Activated naive CD8-positive, alpha-beta T cell treated with anti-CD3 and anti-CD28 coated beads, Interleukin-2, amount 50 U/mL, for 24 hours (primary cell): Measurements from ENCODE around the gene CALR3.
"Not testable (repeated sequence)": the region's sequence is repeated elsewhere in the genome, so short reads cannot be mapped to it uniquely, and the experiment has no call there.

Experiments used
- ATAC-seq: fragments of 150-1000 bp; cut with Tn5 transposase; one replicate; pipeline ENCODE4 v1.10.0; 2021
- DNase-seq: peaks from one replicate; pipeline ENCODE4 v3.0.0; 2021
- H3K27ac Mint-ChIP-seq: one replicate; pipeline ENCODE4 v1.8.0; 2021; ENCODE audit warnings: mild to moderate bottlenecking, mixed read lengths
- H3K27me3 Mint-ChIP-seq: one replicate; pipeline ENCODE4 v1.8.0; 2021; ENCODE audit warnings: mixed read lengths
- H3K36me3 Mint-ChIP-seq: one replicate; pipeline ENCODE4 v1.8.0; 2021; ENCODE audit warnings: low read depth, mixed read lengths
- H3K4me1 Mint-ChIP-seq: one replicate; pipeline ENCODE4 v1.8.0; 2021; ENCODE audit warnings: mixed read lengths
- H3K4me3 Mint-ChIP-seq: one replicate; pipeline ENCODE4 v1.8.0; 2021; ENCODE audit warnings: mild to moderate bottlenecking, moderate library complexity, mixed read lengths
- H3K9me3 Mint-ChIP-seq: one replicate; pipeline ENCODE4 v1.8.0; 2021; ENCODE audit warnings: mixed read lengths

Gene CALR3

GRCh38 chr19:16486476-16486875 is 9.5 kb downstream of the CALR3 start:
- not testable (repeated sequence) for ATAC-seq, H3K9me3 Mint-ChIP-seq, H3K36me3 Mint-ChIP-seq, H3K4me3 Mint-ChIP-seq, H3K4me1 Mint-ChIP-seq, DNase-seq, H3K27ac Mint-ChIP-seq, H3K27me3 Mint-ChIP-seq

- no peak for ATAC-seq
- no peaks in the 10 kb centered on the region for H3K9me3 Mint-ChIP-seq
- H3K27ac Mint-ChIP-seq = no peak overlapping the region
- no peak for DNase-seq
- no peaks in the 10 kb centered on the region for H3K4me1 Mint-ChIP-seq
- H3K36me3 Mint-ChIP-seq = no peaks in the 10 kb centered on the region
- no peaks in the 10 kb centered on the region for H3K27me3 Mint-ChIP-seq
- no peak overlapping the region for H3K4me3 Mint-ChIP-seq
Measured at GRCh38 chr19:16482745-16483144, 13.2 kb downstream of the CALR3 start.

- H3K27ac Mint-ChIP-seq = no peak overlapping the region
- H3K27me3 Mint-ChIP-seq = no peaks in the 10 kb centered on the region
- no peak for DNase-seq
- H3K4me1 Mint-ChIP-seq = no peaks in the 10 kb centered on the region
- no peaks in the 10 kb centered on the region for H3K36me3 Mint-ChIP-seq
- no peaks in the 10 kb centered on the region for H3K9me3 Mint-ChIP-seq
- H3K4me3 Mint-ChIP-seq = no peak overlapping the region
- ATAC-seq = no peak
Measured at GRCh38 chr19:16477311-16477710, 18.7 kb downstream of the CALR3 start.

GRCh38 chr19:16476401-16476800 is 19.6 kb downstream of the CALR3 start:
- no peaks in the 10 kb centered on the region for H3K9me3 Mint-ChIP-seq
- ATAC-seq (no peak), DNase-seq (no peak)
- H3K4me3 Mint-ChIP-seq = no peak overlapping the region
- no peak overlapping the region for H3K27ac Mint-ChIP-seq
- no peaks in the 10 kb centered on the region for H3K4me1 Mint-ChIP-seq
- no peaks in the 10 kb centered on the region for H3K36me3 Mint-ChIP-seq
- H3K27me3 Mint-ChIP-seq = no peaks in the 10 kb centered on the region

- no peak for DNase-seq
- Mint-ChIP-seq H3K27me3 (no peaks in the 10 kb centered on the region), H3K36me3 (no peaks in the 10 kb centered on the region), H3K4me1 (peaks cover 18% of the 10 kb centered on the region), H3K27ac (no peak overlapping the region), H3K4me3 (no peak overlapping the region), H3K9me3 (no peaks in the 10 kb centered on the region)
- ATAC-seq = no peak
Measured at GRCh38 chr19:16473875-16474392, 22.0 kb downstream of the CALR3 start.

- no peak for DNase-seq
Measured at GRCh38 chr19:16472992-16473391, 23.0 kb downstream of the CALR3 start.

GRCh38 chr19:16472559-16472899 is 23.4 kb downstream of the CALR3 start:
- H3K36me3 Mint-ChIP-seq, ATAC-seq, H3K27me3 Mint-ChIP-seq, H3K27ac Mint-ChIP-seq, DNase-seq, H3K9me3 Mint-ChIP-seq: not testable (repeated sequence)
- Mint-ChIP-seq H3K4me1 (peaks cover 24% of the 10 kb centered on the region), H3K4me3 (peak overlapping the region; percentile 77)

More at GRCh38 chr19:16472992-16473391, 23.0 kb downstream of the CALR3 start:
- no peaks in the 10 kb centered on the region for H3K36me3 Mint-ChIP-seq
- peak overlapping the region; percentile 38 for H3K4me3 Mint-ChIP-seq
- H3K27me3 Mint-ChIP-seq = no peaks in the 10 kb centered on the region
- ATAC-seq = no peak
- no peaks in the 10 kb centered on the region for H3K9me3 Mint-ChIP-seq
- no peak overlapping the region for H3K27ac Mint-ChIP-seq
- peaks cover 23% of the 10 kb centered on the region for H3K4me1 Mint-ChIP-seq

GRCh38 chr19:16470911-16471811 is 24.8 kb downstream of the CALR3 start:
- ATAC-seq (peak; percentile 21), DNase-seq (peak; percentile 36)
- H3K4me1 Mint-ChIP-seq = peaks cover 32% of the 10 kb centered on the region
- no peaks in the 10 kb centered on the region for H3K9me3 Mint-ChIP-seq
- H3K36me3 Mint-ChIP-seq = no peaks in the 10 kb centered on the region
- no peaks in the 10 kb centered on the region for H3K27me3 Mint-ChIP-seq
- H3K4me3 Mint-ChIP-seq = peak overlapping the region; percentile 90
- peak overlapping the region; percentile 74 for H3K27ac Mint-ChIP-seq

- H3K36me3 Mint-ChIP-seq = no peaks in the 10 kb centered on the region
- no peaks in the 10 kb centered on the region for H3K27me3 Mint-ChIP-seq
- DNase-seq (no peak), ATAC-seq (no peak)
- H3K4me1 Mint-ChIP-seq = peaks cover 34% of the 10 kb centered on the region
- H3K9me3 Mint-ChIP-seq = no peaks in the 10 kb centered on the region
- H3K4me3 Mint-ChIP-seq = peak overlapping the region; percentile 90
- peak overlapping the region; percentile 74 for H3K27ac Mint-ChIP-seq
Measured at GRCh38 chr19:16470541-16470910, 25.4 kb downstream of the CALR3 start.

- Mint-ChIP-seq H3K36me3 (peaks cover 2% of the 10 kb centered on the region), H3K9me3 (no peaks in the 10 kb centered on the region), H3K27ac (no peak overlapping the region), H3K4me3 (no peak overlapping the region), H3K27me3 (no peaks in the 10 kb centered on the region), H3K4me1 (peaks cover 55% of the 10 kb centered on the region)
- DNase-seq (no peak), ATAC-seq (no peak)
Measured at GRCh38 chr19:16467581-16467980, 28.4 kb downstream of the CALR3 start.

- ATAC-seq, DNase-seq, H3K27ac Mint-ChIP-seq, H3K27me3 Mint-ChIP-seq, H3K9me3 Mint-ChIP-seq, H3K4me3 Mint-ChIP-seq, H3K36me3 Mint-ChIP-seq: not testable (repeated sequence)
- H3K4me1 Mint-ChIP-seq = peaks cover 57% of the 10 kb centered on the region
Measured at GRCh38 chr19:16466802-16467427, 29.1 kb downstream of the CALR3 start.

- no peak for ATAC-seq
- H3K27ac Mint-ChIP-seq = no peak overlapping the region
- no peak for DNase-seq
- H3K4me1 Mint-ChIP-seq = peaks cover 51% of the 10 kb centered on the region
- no peaks in the 10 kb centered on the region for H3K27me3 Mint-ChIP-seq
- H3K4me3 Mint-ChIP-seq = no peak overlapping the region
- peaks cover 2% of the 10 kb centered on the region for H3K36me3 Mint-ChIP-seq
- H3K9me3 Mint-ChIP-seq = no peaks in the 10 kb centered on the region
Measured at GRCh38 chr19:16465239-16465638, 30.7 kb downstream of the CALR3 start.

- Mint-ChIP-seq H3K27me3 (no peaks in the 10 kb centered on the region), H3K36me3 (peaks cover 2% of the 10 kb centered on the region), H3K9me3 (no peaks in the 10 kb centered on the region), H3K4me3 (no peak overlapping the region), H3K4me1 (peaks cover 53% of the 10 kb centered on the region), H3K27ac (no peak overlapping the region)
- peak; percentile 48 for ATAC-seq
- no peak for DNase-seq
Measured at GRCh38 chr19:16463991-16464575, 31.9 kb downstream of the CALR3 start.

GRCh38 chr19:16463341-16463990 is 32.5 kb downstream of the CALR3 start:
- no peak overlapping the region for H3K4me3 Mint-ChIP-seq
- H3K27ac Mint-ChIP-seq = no peak overlapping the region
- H3K27me3 Mint-ChIP-seq = no peaks in the 10 kb centered on the region
- H3K9me3 Mint-ChIP-seq = no peaks in the 10 kb centered on the region
- DNase-seq = no peak
- ATAC-seq = no peak
- H3K36me3 Mint-ChIP-seq = peaks cover 2% of the 10 kb centered on the region
- H3K4me1 Mint-ChIP-seq = peaks cover 52% of the 10 kb centered on the region
